Right lobe of liver (tissue), 6 donors: ENCODE data around the gene ZNF618. TPM values are rescaled to one million over a fixed set of nuclear protein-coding genes. Genes with fewer than 3 reads are reported as not detected.

Source experiments
- ATAC-seq, 4 donors: fragments of 200-7000 bp; cut with Tn5 transposase; one replicate each; pipeline ENCODE4 v1.9.1; 2020; ENCODE audit warnings: mild to moderate bottlenecking in 4 of 4, moderate library complexity in 4 of 4
- DNase-seq, 3 donors: peaks; one replicate each; pipeline ENCODE4 v3.0.0-alpha.2; 2020
- H3K27ac ChIP-seq, 3 donors: fragments of 200-600 bp; one replicate each; pipeline ENCODE4 v1.8.0; 2022
- H3K27me3 ChIP-seq, 2 donors: fragments of 200-600 bp; one replicate each; pipeline ENCODE4 v1.8.0; 2022
- H3K36me3 ChIP-seq, 4 donors: fragments of 200-600 bp; sonication (generic) in 1 of 4; one replicate each; pipeline versions ENCODE4 v1.5.1 to v1.8.0; 2017 to 2022; ENCODE audit warnings: control low read depth in 1 of 4
- H3K4me1 ChIP-seq, 4 donors: fragments of 200-600 bp; sonication (generic) in 1 of 4; one replicate each; pipeline versions ENCODE4 v1.5.1 to v1.8.0; 2017 to 2022; ENCODE audit warnings: control low read depth in 1 of 4
- H3K4me3 ChIP-seq, 3 donors: fragments of 200-600 bp; one replicate each; pipeline ENCODE4 v1.8.0; 2022
- H3K9me3 ChIP-seq, 4 donors: fragments of 200-600 bp; sonication (generic) in 1 of 4; one replicate each; pipeline versions ENCODE4 v1.5.1 to v1.8.0; 2017 to 2022; ENCODE audit warnings: control low read depth in 1 of 4
- CTCF ChIP-seq, 4 donors: fragments of 200-600 bp in 3 of 4; fragments of 450-650 bp in 1 of 4; IDR thresholded peaks; one replicate each; pipeline versions ENCODE4 v1.5.1 to v1.8.0; 2016 to 2022; ENCODE audit warnings: antibody characterized with exemption in 4 of 4, mild to moderate bottlenecking in 2 of 4
- POLR2A ChIP-seq: fragments of 450-650 bp; IDR thresholded peaks from one replicate; pipeline ENCODE4 v1.6.1; 2017; ENCODE audit warnings: antibody characterized with exemption, mild to moderate bottlenecking
- WGBS: methylation state at CpG from one replicate; pipeline ENCODE4 v1.1.6; 2018; ENCODE audit warnings: low coverage, low lambda C conversion rate; ENCODE audit not compliant: insufficient coverage; ENCODE audit errors: missing lambda C conversion rate; 5-methylcytosine and 5-hydroxymethylcytosine counted together
- intact Hi-C, 2 donors: fragments of 100-400 bp; cut with DNase I; formaldehyde crosslinking; loops; one replicate each; pipeline versions ENCODE4 v1.11.2 to v1.14.1; 2022
- total RNA-seq, 6 experiments: library from RNA; depleted of rRNA in 2 of 6; stranded (reverse); fragments of >200 nt in 2 of 6; fragmentation: NEBNext Ultra II Directional in 3 of 6; extraction: Animal tissue kit (Norgen Biotek cat#: 25700) in 3 of 6; gene quantifications; one replicate each; pipeline versions ENCODE4 v1.1.0 to v1.2.4, GENCODE V29; 2016 to 2023
- donor health status: DM: no; HTN: yes; CAD: no.
- donor health status: DM: no; HTN: no; CAD: no.
- donor health status: DM: no; HTN: no; CAD: no.
- donor health status: DM: no; HTN: yes; CAD: no.
- donor health status: DM: no; HTN: yes; CAD: no.

ZNF618 gene
- total RNA-seq, 6 experiments from 2014 or later, result 2.9 to 7.9 (median 6.0) TPM

DNA sequence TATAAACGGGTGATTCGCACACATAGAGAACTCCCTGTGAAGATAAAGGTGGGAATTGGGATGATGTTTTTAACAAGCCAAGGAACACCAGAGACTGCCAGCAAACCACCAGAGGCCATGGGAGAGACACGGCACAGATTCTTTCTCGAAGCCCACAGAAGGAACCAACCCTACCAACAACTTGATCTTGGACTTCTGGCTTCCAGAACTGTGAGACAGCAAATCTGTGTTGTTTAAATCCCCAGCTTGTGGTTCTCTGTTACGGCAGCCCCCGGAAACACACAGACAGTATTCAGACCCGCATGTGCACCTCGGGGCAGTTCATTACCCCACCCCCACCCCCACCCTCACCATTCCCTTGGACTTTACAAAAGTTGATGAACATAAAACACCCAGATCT is 189.2 kb downstream of the ZNF618 start:
- WGBS, result 67% methylated on average over 6 of the region's 8 CpGs
- H3K36me3 ChIP-seq, result peaks cover 0 to 99% (median 51%) of the 10 kb centered on the region in 4 donors
- intact Hi-C loops, result no loop called here

DNA sequence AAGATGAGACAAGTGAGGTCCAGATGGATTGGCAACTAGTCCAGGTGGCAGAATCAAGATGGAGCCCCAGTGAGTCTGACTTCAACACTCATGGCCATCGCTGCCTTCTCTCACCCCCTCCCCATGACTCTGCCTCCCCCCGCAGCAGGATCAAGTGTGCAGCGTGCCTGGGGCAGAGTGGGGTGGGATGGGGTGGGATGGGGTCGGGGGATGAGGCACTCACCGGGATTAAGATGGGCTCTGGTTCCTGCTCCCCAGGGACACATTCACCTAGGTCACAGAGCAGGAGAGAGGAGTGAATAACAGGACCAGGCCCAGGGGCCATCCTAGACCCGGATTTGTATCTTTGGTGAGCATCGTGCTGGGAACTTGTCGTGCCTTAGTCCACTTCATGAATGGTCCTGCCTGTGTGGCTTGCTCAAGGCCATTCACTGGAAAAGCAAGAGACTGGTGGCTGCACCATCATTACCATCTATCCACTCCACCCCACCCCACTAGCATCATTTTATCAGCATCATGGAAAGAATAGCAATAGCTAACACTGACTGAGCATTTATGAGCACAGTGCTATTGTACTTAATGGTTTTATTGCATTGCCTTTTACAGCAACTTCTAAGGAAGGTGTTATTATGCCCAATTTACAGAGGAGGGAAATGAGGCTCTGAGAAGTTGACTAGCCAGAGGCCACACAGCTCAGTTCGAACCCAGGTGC is 193.5 kb downstream of the ZNF618 start:
- WGBS, result 83% methylated on average over 1 of the region's 9 CpGs

More for the DNA sequence above, 189.2 kb downstream of the ZNF618 start:
- Histone ChIP-seq H3K9me3 (no peaks in the 10 kb centered on the region), H3K4me1 (peaks cover 0 to 36% (median 0%) of the 10 kb centered on the region in 4 donors), H3K27ac (no peak overlapping the region), H3K27me3 (no peaks in the 10 kb centered on the region), H3K4me3 (no peak overlapping the region)
- ATAC-seq, result no peak
- DNase-seq, result peak in 1 of 3 donors; percentile 27
- TF ChIP-seq POLR2A (no peak), CTCF (IDR thresholded peaks at IDR 0.05) (no peak)

GRCh38 chr9:114070188-114071103 is 194.3 kb downstream of the ZNF618 start:
- no peak overlapping the region for H3K4me3 ChIP-seq
- no peaks in the 10 kb centered on the region for H3K27me3 ChIP-seq
- peaks cover 0 to 99% (median 51%) of the 10 kb centered on the region in 4 donors for H3K36me3 ChIP-seq
- no peak overlapping the region for H3K27ac ChIP-seq
- H3K4me1 ChIP-seq, result peaks cover 0 to 63% (median 7%) of the 10 kb centered on the region in 4 donors
- H3K9me3 ChIP-seq, result no peaks in the 10 kb centered on the region
- DNase-seq (no peak), ATAC-seq (peak in 3 of 4 donors; percentile 8 to 18 (median 14))
- 65% methylated on average over 2 of the region's 17 CpGs for WGBS
- intact Hi-C loops, result no loop called here
- TF ChIP-seq POLR2A, result no peak
- no peak for TF ChIP-seq CTCF (IDR thresholded peaks at IDR 0.05)

More for the DNA sequence above, 193.5 kb downstream of the ZNF618 start:
- Histone ChIP-seq H3K27ac (no peak overlapping the region), H3K36me3 (peaks cover 0 to 99% (median 51%) of the 10 kb centered on the region in 4 donors), H3K9me3 (no peaks in the 10 kb centered on the region), H3K27me3 (no peaks in the 10 kb centered on the region), H3K4me3 (no peak overlapping the region), H3K4me1 (peaks cover 0 to 67% (median 3%) of the 10 kb centered on the region in 4 donors)
- DNase-seq (peak in 1 of 3 donors; percentile 38), ATAC-seq (peak in 3 of 4 donors; percentile 3 to 8 (median 4))
- intact Hi-C loops, result no loop called here
- TF ChIP-seq CTCF (IDR thresholded peaks at IDR 0.05) (no peak), POLR2A (no peak)

DNA sequence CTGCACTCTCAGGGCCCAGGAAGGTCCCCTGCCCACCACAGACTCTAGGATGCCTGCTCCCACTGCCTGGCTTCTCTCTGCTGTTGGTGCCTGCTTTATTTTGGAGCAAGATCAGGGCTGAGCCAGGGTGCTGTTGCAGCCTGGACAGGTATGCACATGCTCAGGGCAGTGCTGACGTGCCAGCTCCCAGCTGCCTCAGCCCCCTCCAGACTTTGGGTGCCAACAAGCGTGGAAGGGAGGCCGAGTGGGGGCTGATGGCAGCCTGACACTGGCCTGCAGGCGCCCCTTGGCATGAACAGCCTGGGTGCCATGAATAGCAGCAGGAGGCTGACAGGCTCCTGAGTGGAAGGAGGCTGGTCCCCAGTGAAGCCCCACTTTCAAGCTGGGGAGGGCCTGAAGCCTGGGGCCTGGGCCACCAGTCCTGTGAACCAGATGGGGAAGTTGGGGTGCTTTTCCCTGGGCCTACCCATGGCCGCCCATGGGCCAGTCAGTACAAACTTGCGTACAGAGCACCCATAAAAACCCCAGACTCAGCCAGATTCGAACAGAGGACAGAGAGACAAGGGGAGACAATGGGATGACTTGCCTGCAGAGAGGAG is 195.2 kb downstream of the ZNF618 start:
- TF ChIP-seq CTCF (IDR thresholded peaks at IDR 0.05), result no peak
- TF ChIP-seq POLR2A, result no peak
- no CpG with 5 or more reads among the region's 7 CpGs for WGBS
- no peaks in the 10 kb centered on the region for H3K9me3 ChIP-seq
- ATAC-seq (peak in 1 of 4 donors; percentile 1), DNase-seq (no peak)
- H3K4me3 ChIP-seq, result no peak overlapping the region
- no peaks in the 10 kb centered on the region for H3K27me3 ChIP-seq
- peaks cover 0 to 58% (median 7%) of the 10 kb centered on the region in 4 donors for H3K4me1 ChIP-seq
- no peak overlapping the region for H3K27ac ChIP-seq
- H3K36me3 ChIP-seq, result peaks cover 0 to 100% (median 51%) of the 10 kb centered on the region in 4 donors
- intact Hi-C loops, result no loop called here
